PC-9 (cell line): ENCODE measurements around the gene SCRN3.

ENCODE experiments used
- EZH2 ChIP-seq: fragments of 200-600 bp; sonication (generic); IDR thresholded peaks from 2 replicates; pipeline ENCODE4 v1.8.0; 2017; ENCODE audit warnings: antibody characterized with exemption, low read depth
- TF ChIP-seq, protein P1 (sequence below): fragments of 200-600 bp; sonication (generic); conservative IDR thresholded peaks from 2 replicates; pipeline ENCODE4 v1.6.1; 2017; ENCODE audit warnings: mixed run types, antibody characterized with exemption, mild to moderate bottlenecking, moderate library complexity

DNA sequence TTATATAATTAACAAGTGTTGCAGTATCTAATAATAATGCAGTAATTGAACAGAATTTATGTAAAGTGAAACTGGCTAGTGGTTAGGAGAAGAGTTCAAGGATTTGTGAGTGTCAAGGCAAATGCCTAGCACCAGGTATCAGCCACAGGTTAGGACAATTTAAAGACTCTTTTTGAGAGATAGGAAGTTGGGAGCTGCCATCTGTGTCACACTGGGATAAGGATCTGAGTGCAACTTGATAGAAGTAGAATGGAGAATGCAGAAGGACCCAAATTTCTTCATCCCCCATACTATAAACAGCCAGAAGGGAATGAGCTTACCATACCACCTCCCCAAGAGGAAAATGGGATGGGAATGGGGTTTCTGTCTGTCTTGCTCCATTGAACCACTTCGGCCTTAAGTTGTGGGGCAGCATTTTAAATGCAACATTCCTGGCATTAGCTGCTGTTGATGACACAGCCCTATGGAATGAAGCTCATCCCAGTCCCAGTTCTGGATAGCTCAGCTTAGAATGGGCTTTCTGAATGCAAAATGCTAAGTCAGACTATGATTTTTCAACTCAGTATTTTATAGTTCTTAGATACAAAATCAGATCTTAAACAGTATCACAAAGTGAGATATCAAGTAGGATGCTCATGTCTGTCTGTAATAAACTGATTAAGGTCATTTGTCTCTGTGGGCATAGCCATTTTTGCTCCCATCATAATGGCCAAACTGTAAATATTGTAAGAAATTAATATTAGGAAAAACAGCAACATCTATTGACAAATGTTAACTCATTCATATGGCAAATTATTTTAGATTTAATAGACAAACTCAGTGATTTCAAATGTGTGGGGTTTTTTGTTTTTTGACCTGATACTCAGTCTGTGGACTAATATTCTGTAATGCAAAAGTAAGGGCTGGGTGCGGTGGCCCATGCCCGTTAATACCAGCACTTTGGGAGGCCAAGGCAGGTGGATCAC is 47.3 kb downstream of the SCRN3 start:
- no peak for TF ChIP-seq EZH2
- TF ChIP-seq, protein P1, sequence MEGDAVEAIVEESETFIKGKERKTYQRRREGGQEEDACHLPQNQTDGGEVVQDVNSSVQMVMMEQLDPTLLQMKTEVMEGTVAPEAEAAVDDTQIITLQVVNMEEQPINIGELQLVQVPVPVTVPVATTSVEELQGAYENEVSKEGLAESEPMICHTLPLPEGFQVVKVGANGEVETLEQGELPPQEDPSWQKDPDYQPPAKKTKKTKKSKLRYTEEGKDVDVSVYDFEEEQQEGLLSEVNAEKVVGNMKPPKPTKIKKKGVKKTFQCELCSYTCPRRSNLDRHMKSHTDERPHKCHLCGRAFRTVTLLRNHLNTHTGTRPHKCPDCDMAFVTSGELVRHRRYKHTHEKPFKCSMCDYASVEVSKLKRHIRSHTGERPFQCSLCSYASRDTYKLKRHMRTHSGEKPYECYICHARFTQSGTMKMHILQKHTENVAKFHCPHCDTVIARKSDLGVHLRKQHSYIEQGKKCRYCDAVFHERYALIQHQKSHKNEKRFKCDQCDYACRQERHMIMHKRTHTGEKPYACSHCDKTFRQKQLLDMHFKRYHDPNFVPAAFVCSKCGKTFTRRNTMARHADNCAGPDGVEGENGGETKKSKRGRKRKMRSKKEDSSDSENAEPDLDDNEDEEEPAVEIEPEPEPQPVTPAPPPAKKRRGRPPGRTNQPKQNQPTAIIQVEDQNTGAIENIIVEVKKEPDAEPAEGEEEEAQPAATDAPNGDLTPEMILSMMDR, result no peak
